Measurements from ENCODE around the gene TBC1D19. TPM values are rescaled to one million over a fixed set of nuclear protein-coding genes. Genes with fewer than 3 reads are reported as not detected.

The TBC1D19 gene
- total RNA-seq, 4 donors from 2014 or later: 19.8 to 23.4 (median 20.7) TPM

- no peak overlapping the region for H3K4me3 ChIP-seq
- 82 to 84% methylated on average over 5 of the region's 5 CpGs for WGBS, 2 donors
- no peak overlapping the region for H3K27ac ChIP-seq
- DNase-seq (ENCODE audit: low spot score in 2 of 2): no peak
- peaks cover 0 to 20% (median 2%) of the 10 kb centered on the region in 4 donors for H3K9me3 ChIP-seq
- no peaks in the 10 kb centered on the region for H3K4me1 ChIP-seq
- peaks cover 0 to 80% (median 0%) of the 10 kb centered on the region in 3 donors for H3K36me3 ChIP-seq
- no peaks in the 10 kb centered on the region for H3K27me3 ChIP-seq
- TF ChIP-seq, protein P1, sequence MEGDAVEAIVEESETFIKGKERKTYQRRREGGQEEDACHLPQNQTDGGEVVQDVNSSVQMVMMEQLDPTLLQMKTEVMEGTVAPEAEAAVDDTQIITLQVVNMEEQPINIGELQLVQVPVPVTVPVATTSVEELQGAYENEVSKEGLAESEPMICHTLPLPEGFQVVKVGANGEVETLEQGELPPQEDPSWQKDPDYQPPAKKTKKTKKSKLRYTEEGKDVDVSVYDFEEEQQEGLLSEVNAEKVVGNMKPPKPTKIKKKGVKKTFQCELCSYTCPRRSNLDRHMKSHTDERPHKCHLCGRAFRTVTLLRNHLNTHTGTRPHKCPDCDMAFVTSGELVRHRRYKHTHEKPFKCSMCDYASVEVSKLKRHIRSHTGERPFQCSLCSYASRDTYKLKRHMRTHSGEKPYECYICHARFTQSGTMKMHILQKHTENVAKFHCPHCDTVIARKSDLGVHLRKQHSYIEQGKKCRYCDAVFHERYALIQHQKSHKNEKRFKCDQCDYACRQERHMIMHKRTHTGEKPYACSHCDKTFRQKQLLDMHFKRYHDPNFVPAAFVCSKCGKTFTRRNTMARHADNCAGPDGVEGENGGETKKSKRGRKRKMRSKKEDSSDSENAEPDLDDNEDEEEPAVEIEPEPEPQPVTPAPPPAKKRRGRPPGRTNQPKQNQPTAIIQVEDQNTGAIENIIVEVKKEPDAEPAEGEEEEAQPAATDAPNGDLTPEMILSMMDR (IDR thresholded peaks at IDR 0.05): no peak
Observed at GRCh38 chr4:26772096-26772873, 188.4 kb downstream of the TBC1D19 start.

GRCh38 chr4:26779224-26779623 lies 195.3 kb downstream of the TBC1D19 start:
- H3K36me3 ChIP-seq: peaks cover 0 to 42% (median 0%) of the 10 kb centered on the region in 3 donors
- H3K4me1 ChIP-seq: no peaks in the 10 kb centered on the region
- DNase-seq (ENCODE audit: low spot score in 2 of 2): no peak
- H3K9me3 ChIP-seq: peaks cover 0 to 8% (median 2%) of the 10 kb centered on the region in 4 donors
- H3K27me3 ChIP-seq: no peaks in the 10 kb centered on the region
- no peak overlapping the region for H3K4me3 ChIP-seq
- 98% methylated on average over 2 of the region's 2 CpGs for WGBS, 2 donors
- TF ChIP-seq EP300 (IDR thresholded peaks at IDR 0.05) (no peak), POLR2A (IDR thresholded peaks at IDR 0.05) (no peak)
- TF ChIP-seq, protein P1 (IDR thresholded peaks at IDR 0.05): no peak
- no peak overlapping the region for H3K27ac ChIP-seq

GRCh38 chr4:26779674-26780073 lies 195.8 kb downstream of the TBC1D19 start:
- no peak overlapping the region for H3K27ac ChIP-seq
- WGBS, 2 donors: 87 to 91% methylated on average over 2 of the region's 2 CpGs

GRCh38 chr4:26780539-26780938 lies 196.7 kb downstream of the TBC1D19 start:
- TF ChIP-seq EP300 (IDR thresholded peaks at IDR 0.05) (no peak), POLR2A (IDR thresholded peaks at IDR 0.05) (no peak)
- TF ChIP-seq, protein P1 (IDR thresholded peaks at IDR 0.05): no peak
- H3K9me3 ChIP-seq: no peaks in the 10 kb centered on the region
- no peaks in the 10 kb centered on the region for H3K27me3 ChIP-seq
- 80 to 88% methylated on average over 1 of the region's 1 CpG for WGBS, 2 donors
- no peak for DNase-seq (ENCODE audit: low spot score in 2 of 2)
- no peaks in the 10 kb centered on the region for H3K4me1 ChIP-seq
- H3K36me3 ChIP-seq: peaks cover 0 to 29% (median 0%) of the 10 kb centered on the region in 3 donors
- H3K4me3 ChIP-seq: no peak overlapping the region
- no peak overlapping the region for H3K27ac ChIP-seq

More at GRCh38 chr4:26779674-26780073, 195.8 kb downstream of the TBC1D19 start:
- peaks cover 0 to 37% (median 0%) of the 10 kb centered on the region in 3 donors for H3K36me3 ChIP-seq
- no peaks in the 10 kb centered on the region for H3K4me1 ChIP-seq
- H3K9me3 ChIP-seq: peaks cover 0 to 3% (median under 1%) of the 10 kb centered on the region in 4 donors
- DNase-seq (ENCODE audit: low spot score in 2 of 2): no peak
- no peaks in the 10 kb centered on the region for H3K27me3 ChIP-seq
- no peak for TF ChIP-seq EP300 (IDR thresholded peaks at IDR 0.05)
- no peak for TF ChIP-seq POLR2A (IDR thresholded peaks at IDR 0.05)
- TF ChIP-seq, protein P1 (IDR thresholded peaks at IDR 0.05): no peak
- no peak overlapping the region for H3K4me3 ChIP-seq

- WGBS, 2 donors: 45 to 59% methylated on average over 3 of the region's 3 CpGs
- peaks cover 0 to 3% (median 1%) of the 10 kb centered on the region in 4 donors for H3K4me1 ChIP-seq
Observed at GRCh38 chr4:26782168-26782829, 198.4 kb downstream of the TBC1D19 start.

More at GRCh38 chr4:26782168-26782829, 198.4 kb downstream of the TBC1D19 start:
- no peak for TF ChIP-seq POLR2A (IDR thresholded peaks at IDR 0.05)
- no peak for TF ChIP-seq EP300 (IDR thresholded peaks at IDR 0.05)
- TF ChIP-seq, protein P1 (IDR thresholded peaks at IDR 0.05): no peak
- DNase-seq (ENCODE audit: low spot score in 2 of 2): no peak
- Histone ChIP-seq H3K9me3 (no peaks in the 10 kb centered on the region), H3K27me3 (no peaks in the 10 kb centered on the region), H3K27ac (no peak overlapping the region), H3K36me3 (peaks cover 0 to 20% (median 0%) of the 10 kb centered on the region in 3 donors), H3K4me3 (no peak overlapping the region)

All from tibial nerve (tissue), 4 donors.